RWPE1 (cell line): ENCODE results near the gene ROGDI.

Experiments used
- CTCF ChIA-PET: fragments of 350-600 bp; sonication (Branson Sonifier 250); formaldehyde crosslinking; extraction: SDS; loops from one replicate; lab custom pipeline; 2021; lab: Yijun Ruan, JAX
- POLR2A ChIA-PET: fragments of 400-600 bp; formaldehyde crosslinking; extraction: SDS; loops from one replicate; lab custom pipeline; 2020; ENCODE audit warnings: antibody characterized with exemption; ENCODE audit not compliant: low non-redundant PET; lab: Yijun Ruan, JAX
- DNase-seq: peaks from one replicate; pipeline ENCODE4 v3.0.0; 2012; ENCODE audit warnings: low spot score
- H3K27ac ChIP-seq: fragments of 450-650 bp; 2 replicates; pipeline ENCODE4 v1.5.1; 2017
- CTCF ChIP-seq: fragments of 450-650 bp; conservative IDR thresholded peaks from 2 replicates; pipeline ENCODE4 v1.5.1; 2017; ENCODE audit warnings: low read depth, mild to moderate bottlenecking

ROGDI gene

GRCh38 chr16:4795828-4796572 lies 6.4 kb downstream of the ROGDI start:
- no peak for TF ChIP-seq CTCF
- DNase-seq: no peak
- ChIA-PET POLR2A (no interaction called here), CTCF (interaction anchor here (0.7 kb wide), 1 partner anchor 110 kb away, joined by 3 read pairs; no protein-coding TSS in a partner anchor)
- peak overlapping the region; percentile 98 for H3K27ac ChIP-seq

GRCh38 chr16:4795181-4795827 lies 7.1 kb downstream of the ROGDI start, which contains the start of gene SMIM22:
SMIM22 (plus strand) TSS chr16:4795369; CDS start chr16:4795735, 366 bp downstream.
- peak within 1 kb of the TSS; percentile 41 for H3K27ac ChIP-seq
- no peak for DNase-seq
- ChIA-PET POLR2A (no interaction called here), CTCF (interaction anchor here (1.0 kb wide), 1 partner anchor 26 kb away, joined by 3 read pairs; no protein-coding TSS in a partner anchor)
- TF ChIP-seq CTCF: no peak

DNA sequence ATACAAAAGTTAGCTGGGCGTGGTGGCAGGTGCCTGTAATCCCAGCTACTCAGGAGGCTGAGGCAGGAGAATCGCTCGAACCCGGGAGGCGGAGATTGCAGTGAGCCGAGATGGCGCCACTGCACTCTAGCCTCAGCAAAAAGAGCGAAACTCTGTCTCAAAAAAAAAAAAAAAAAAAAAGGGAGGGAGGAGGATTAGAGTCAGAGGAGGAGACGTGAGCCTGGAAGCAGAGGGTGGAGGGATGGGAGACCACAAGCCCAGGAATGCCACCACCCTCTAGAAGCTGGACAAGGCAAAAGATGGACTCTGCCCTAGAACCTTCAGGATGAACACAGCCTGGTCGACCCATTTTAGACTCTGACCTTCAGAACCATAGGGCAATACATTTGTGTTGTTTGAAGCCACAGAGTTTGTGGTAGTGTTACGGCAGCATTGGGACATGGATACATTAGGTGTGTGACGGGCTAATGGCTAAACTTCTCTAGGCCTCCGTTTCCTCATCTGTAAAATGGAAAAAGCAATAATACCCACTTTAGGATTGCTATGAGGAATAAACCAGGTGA lies 9.4 kb downstream of the ROGDI start:
- no peak for DNase-seq
- no peak for TF ChIP-seq CTCF
- ChIA-PET POLR2A (no interaction called here), CTCF (no interaction called here)
- no peak overlapping the region for H3K27ac ChIP-seq

DNA sequence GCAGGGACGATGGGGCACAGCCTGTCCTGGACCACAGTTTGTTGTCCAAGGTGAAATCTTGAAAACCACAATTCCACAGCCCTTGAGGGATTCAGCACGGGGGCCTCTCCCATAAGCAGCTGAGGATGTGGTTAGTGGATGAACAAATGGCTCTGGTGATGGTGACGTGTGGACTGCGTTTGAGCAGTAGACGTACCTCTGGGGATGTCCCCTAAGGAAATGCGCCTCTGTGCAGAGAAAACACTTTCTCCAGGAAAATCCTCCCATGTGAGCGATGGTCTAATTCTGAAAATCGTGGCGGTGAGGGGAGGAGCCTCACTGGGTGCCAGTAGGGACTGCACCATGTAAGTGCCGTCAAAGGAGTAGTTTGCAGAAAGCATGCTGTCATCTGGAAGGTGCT lies 11.6 kb downstream of the ROGDI start:
- DNase-seq: no peak
- H3K27ac ChIP-seq: no peak overlapping the region
- POLR2A ChIA-PET: no interaction called here
- no peak for TF ChIP-seq CTCF
- CTCF ChIA-PET: no interaction called here

- no peak for TF ChIP-seq CTCF
- ChIA-PET POLR2A (no interaction called here), CTCF (no interaction called here)
- H3K27ac ChIP-seq: no peak overlapping the region
- no peak for DNase-seq
These were observed 12.2 kb downstream of the ROGDI start for GRCh38 chr16:4790261-4790660.

DNA sequence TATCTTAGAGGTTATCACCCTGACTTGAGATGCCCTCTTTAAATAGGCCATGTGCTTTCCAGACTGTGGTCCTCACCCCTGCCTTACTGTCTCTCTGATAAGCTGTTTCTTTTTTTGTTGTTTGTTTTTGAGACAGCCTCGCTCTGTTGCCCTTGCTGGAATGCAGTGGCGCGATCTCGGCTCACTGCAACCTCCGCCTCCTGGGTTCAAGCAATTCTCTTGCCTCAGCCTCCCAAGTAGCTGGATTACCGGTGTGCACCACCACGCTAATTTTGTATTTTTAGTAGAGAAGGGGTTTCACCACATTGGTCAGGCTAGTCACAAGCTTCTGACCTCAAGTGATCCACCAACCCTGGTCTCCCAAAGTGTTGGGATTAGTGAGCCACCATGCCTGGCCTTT lies 13.5 kb downstream of the ROGDI start:
- H3K27ac ChIP-seq: no peak overlapping the region
- CTCF ChIA-PET: interaction anchor here (0.6 to 0.7 kb wide), 2 partner anchors 22 to 232 kb away, joined by 3 to 5 read pairs; partner anchors contain the start of gene ZNF500
- no peak for DNase-seq
- POLR2A ChIA-PET: no interaction called here
- TF ChIP-seq CTCF: no peak
